H1 (cell line): ENCODE measurements around the gene SIX4. TPM values are rescaled to one million over a fixed set of nuclear protein-coding genes. Genes with fewer than 3 reads are reported as not detected.

Source experiments
- EP300 ChIP-seq, 2 experiments: IDR thresholded peaks; 1 replicate in 1 of 2; 2 replicates in 1 of 2; pipeline ENCODE4 v1.6.1; 2011 to 2012; ENCODE audit warnings: low read depth in 2 of 2, low read length in 2 of 2, mild to moderate bottlenecking in 2 of 2, borderline replicate concordance in 1 of 2, inconsistent platforms in 1 of 2, moderate library complexity in 1 of 2
- RFX5 ChIP-seq: IDR thresholded peaks from 2 replicates; pipeline ENCODE4 v1.6.1; 2011; ENCODE audit warnings: low read depth, low read length, improper control_type of control experiment, borderline replicate concordance
- polyA plus RNA-seq, 7 experiments: library from polyadenylated mRNA; depleted of rRNA in 3 of 7; stranded (reverse) in 5 of 7; unstranded in 2 of 7; fragments of >200 nt in 5 of 7; fragments of 200-250 nt in 2 of 7; gene quantifications; 1 replicate in 5 of 7; 2 replicates in 1 of 7; 4 replicates in 1 of 7; pipeline versions ENCODE4 v1.2.1 to v1.2.3, GENCODE V29; 2011 to 2013; ENCODE audit warnings: missing spikeins in 2 of 7, mixed read lengths in 2 of 7
- total RNA-seq: library from RNA; stranded (reverse); fragmentation: NEBNext Ultra II Directional; extraction: Animal tissue kit (Norgen Biotek cat#: 25700); gene quantifications from 2 replicates; pipeline ENCODE4 v1.2.1, GENCODE V29; 2021

SIX4 gene
- total and polyA plus RNA-seq, 2 of the 8 experiments (the other 6 are each of a cell fraction or from before 2014, with no cell fraction given): 9.0 to 38.9 TPM

- TF ChIP-seq RFX5 (no peak), EP300 (IDR thresholded peaks at IDR 0.05; ENCODE audit: borderline replicate concordance in 1 of 2, low read depth in 2 of 2, low read length in 2 of 2) (no peak)
These were observed 3.2 kb downstream of the SIX4 start (continued) for GRCh38 chr14:60720962-60721325.
